Fibroblast of skin of abdomen (primary cell): ENCODE data around the gene TUG1.

Source experiments
- DNase-seq: peaks from one replicate; pipeline ENCODE4 v3.0.0-alpha.2; 2013

Gene TUG1

GRCh38 chr22:31005535-31005934 lies 36.5 kb downstream of the TUG1 start:
- no peak for DNase-seq

GRCh38 chr22:31019191-31019930 lies 50.3 kb downstream of the TUG1 start:
- no peak for DNase-seq

- no peak for DNase-seq
Measured at GRCh38 chr22:31020334-31020733, 51.3 kb downstream of the TUG1 start.

GRCh38 chr22:31022516-31022915 lies 53.5 kb downstream of the TUG1 start:
- DNase-seq, result no peak
